Stimulated activated CD4-positive, alpha-beta T cell treated with anti-CD3 and anti-CD28 coated beads, TNF-alpha, amount 100 ng/mL, for 24 hours (primary cell): ENCODE data around the gene AICDA.

Experiments
- DNase-seq, 3 experiments: peaks; one replicate each; pipeline ENCODE4 v3.0.0-alpha.2; 2020; ENCODE audit warnings: low read depth in 3 of 3

The AICDA gene

GRCh38 chr12:8556531-8557097 lies 56.0 kb downstream of the AICDA start:
- no peak for DNase-seq

GRCh38 chr12:8554451-8555195 lies 58.0 kb downstream of the AICDA start:
- DNase-seq, result no peak

GRCh38 chr12:8553088-8553627 lies 59.5 kb downstream of the AICDA start:
- DNase-seq, result no peak
